ENCODE data around the gene TACR2. TPM values are rescaled to one million over a fixed set of nuclear protein-coding genes. Genes with fewer than 3 reads are reported as not detected.

Gene TACR2
- polyA plus RNA-seq, 3 donors, result 0.19 to 0.23 (median 0.20) TPM

DNA sequence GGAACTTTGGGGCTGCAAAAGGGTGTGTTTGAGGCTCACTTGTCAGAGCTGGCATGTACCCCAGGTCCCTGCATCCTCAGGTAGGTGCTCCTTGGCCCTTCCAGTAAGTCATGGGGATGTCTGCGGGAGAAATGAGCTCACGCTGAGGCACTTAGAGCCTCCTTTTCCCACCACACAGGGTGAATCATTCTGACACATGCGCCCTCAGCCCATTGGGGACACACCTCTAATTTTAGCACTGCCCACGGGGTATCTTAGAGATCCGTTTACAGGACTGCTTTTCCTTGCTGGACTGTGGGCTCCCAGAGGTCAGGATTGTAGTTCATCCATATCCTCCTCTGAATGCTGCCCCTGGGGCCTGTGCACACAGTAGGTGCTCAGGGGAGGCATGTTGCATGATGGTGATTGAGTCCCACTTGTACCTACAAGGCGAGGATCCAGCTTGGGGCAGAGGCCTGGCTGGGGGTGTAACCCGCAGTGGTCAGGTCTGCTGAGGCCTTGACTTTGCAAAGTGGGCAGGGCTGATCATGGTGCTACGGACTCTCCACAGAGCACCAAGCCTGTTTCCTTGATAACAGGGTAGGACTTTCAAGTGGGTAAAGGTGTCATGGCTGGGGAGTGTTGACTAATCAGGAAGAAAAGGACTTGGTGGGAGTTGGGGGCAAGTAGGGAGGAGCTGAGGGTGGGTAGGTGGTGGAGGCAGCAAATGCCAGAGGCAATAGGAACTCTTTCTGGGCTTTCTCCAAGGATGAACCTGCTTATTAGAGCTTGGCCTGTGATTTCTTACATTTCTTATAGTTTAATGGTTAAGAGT is 40.4 kb upstream of the TACR2 start:
- TF ChIP-seq, protein P1, sequence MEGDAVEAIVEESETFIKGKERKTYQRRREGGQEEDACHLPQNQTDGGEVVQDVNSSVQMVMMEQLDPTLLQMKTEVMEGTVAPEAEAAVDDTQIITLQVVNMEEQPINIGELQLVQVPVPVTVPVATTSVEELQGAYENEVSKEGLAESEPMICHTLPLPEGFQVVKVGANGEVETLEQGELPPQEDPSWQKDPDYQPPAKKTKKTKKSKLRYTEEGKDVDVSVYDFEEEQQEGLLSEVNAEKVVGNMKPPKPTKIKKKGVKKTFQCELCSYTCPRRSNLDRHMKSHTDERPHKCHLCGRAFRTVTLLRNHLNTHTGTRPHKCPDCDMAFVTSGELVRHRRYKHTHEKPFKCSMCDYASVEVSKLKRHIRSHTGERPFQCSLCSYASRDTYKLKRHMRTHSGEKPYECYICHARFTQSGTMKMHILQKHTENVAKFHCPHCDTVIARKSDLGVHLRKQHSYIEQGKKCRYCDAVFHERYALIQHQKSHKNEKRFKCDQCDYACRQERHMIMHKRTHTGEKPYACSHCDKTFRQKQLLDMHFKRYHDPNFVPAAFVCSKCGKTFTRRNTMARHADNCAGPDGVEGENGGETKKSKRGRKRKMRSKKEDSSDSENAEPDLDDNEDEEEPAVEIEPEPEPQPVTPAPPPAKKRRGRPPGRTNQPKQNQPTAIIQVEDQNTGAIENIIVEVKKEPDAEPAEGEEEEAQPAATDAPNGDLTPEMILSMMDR (IDR thresholded peaks at IDR 0.05), result no peak
- H3K36me3 Mint-ChIP-seq, result peaks cover 0 to 2% of the 10 kb centered on the region in 2 donors
- peaks cover 7% of the 10 kb centered on the region for H3K4me1 Mint-ChIP-seq
- intact Hi-C loops (cut with micrococcal nuclease), result no loop called here
- no peaks in the 10 kb centered on the region for H4K20me1 ChIP-seq (ENCODE audit: insufficient read depth, low read length)
- no peaks in the 10 kb centered on the region for H3K9me3 ChIP-seq (replicated peaks in 1 of 2; ENCODE audit: control insufficient read depth in 1 of 2, insufficient read depth in 1 of 2, low read length in 2 of 2)
- H3K4me1 ChIP-seq (ENCODE audit: control insufficient read depth in 1 of 2, insufficient read depth in 2 of 2, low read length in 2 of 2), result peaks cover under 1% of the 10 kb centered on the region in 2 donors
- H2AFZ ChIP-seq (ENCODE audit: insufficient read depth, low read depth, low read length, poor library complexity, severe bottlenecking), result no peak overlapping the region
- H3K4me3 ChIP-seq (replicated peaks in 1 of 3; ENCODE audit: low read depth in 2 of 3, low read length in 3 of 3), result no peak overlapping the region
- no peak overlapping the region for H3K4me3 Mint-ChIP-seq
- peaks cover 0 to 2% (median 0%) of the 10 kb centered on the region in 7 donors for H3K9me3 Mint-ChIP-seq
- peaks cover 9 to 14% (median 10%) of the 10 kb centered on the region in 3 donors for H3K27me3 Mint-ChIP-seq (ENCODE audit: low read depth in 3 of 3)
- WGBS (ENCODE audit: insufficient coverage), result 97% methylated on average over 6 of the region's 8 CpGs
- no peak overlapping the region for H3K9ac ChIP-seq (ENCODE audit: insufficient read depth, low read length, poor library complexity, severe bottlenecking)
- no peak for DNase-seq
- H3K27ac Mint-ChIP-seq, result no peak overlapping the region
- H3K27me3 ChIP-seq (ENCODE audit: control insufficient read depth in 2 of 2, insufficient read depth in 2 of 2, low read length in 2 of 2), result peaks cover 8 to 13% of the 10 kb centered on the region in 2 donors
- H3K79me2 ChIP-seq (ENCODE audit: insufficient read depth, low read length), result no peaks in the 10 kb centered on the region
- H3K4me2 ChIP-seq (replicated peaks; ENCODE audit: extremely low read depth, low read length, poor library complexity, severe bottlenecking), result no peak overlapping the region
- no peaks in the 10 kb centered on the region for H3K36me3 ChIP-seq (replicated peaks in 1 of 2; ENCODE audit: control insufficient read depth in 1 of 2, insufficient read depth in 2 of 2, low read length in 2 of 2)
- H3K27ac ChIP-seq (ENCODE audit: low read depth in 1 of 2, low read length in 2 of 2), result no peak overlapping the region

DNA sequence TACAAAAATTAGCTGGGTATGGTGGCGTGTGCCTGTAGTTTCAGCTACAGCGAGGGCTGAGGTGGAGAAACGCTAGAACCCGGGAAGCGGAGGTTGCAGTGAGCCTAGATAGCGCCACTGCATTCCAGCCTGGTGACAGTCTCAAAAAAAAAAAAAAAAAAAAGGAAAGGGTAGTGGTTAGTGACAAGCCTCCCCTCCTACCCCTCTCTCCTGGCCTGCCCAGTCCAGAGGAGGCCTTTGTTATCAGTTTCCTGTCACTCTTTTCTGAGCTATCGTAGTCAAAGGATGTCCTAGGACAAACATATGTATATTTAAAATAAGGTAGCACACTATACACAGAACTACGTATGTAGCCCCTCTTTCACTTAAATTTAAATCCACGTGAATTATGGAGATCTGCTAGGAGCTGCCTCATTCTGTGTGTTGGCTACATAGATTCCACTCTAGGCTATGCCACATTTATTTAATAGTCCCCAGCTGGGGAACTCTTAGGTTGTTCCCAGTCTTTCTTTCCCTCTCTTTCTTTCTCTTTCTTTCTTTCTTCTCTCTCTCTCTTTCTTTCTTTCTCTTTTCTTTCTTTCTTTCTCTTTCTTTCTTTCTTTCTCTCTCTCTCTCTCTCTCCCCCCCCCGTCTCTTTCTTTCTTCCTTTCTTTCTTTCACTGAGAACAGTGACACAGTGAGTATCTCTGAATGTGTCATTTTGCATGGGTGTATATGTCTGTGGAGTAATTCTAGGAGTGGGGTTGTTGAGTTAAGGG is 38.5 kb upstream of the TACR2 start:
- intact Hi-C loops (cut with micrococcal nuclease), result no loop called here
- peaks cover 0 to 4% (median 0%) of the 10 kb centered on the region in 7 donors for H3K9me3 Mint-ChIP-seq
- WGBS (ENCODE audit: insufficient coverage), result 88% methylated on average over 3 of the region's 10 CpGs

More for the DNA sequence above, 38.5 kb upstream of the TACR2 start:
- Mint-ChIP-seq H3K27me3 (ENCODE audit: low read depth in 3 of 3) (peaks cover 20 to 31% (median 24%) of the 10 kb centered on the region in 3 donors), H3K27ac (no peak overlapping the region), H3K36me3 (peaks cover 0 to 2% of the 10 kb centered on the region in 2 donors), H3K4me1 (peaks cover 18% of the 10 kb centered on the region), H3K4me3 (no peak overlapping the region)
- Histone ChIP-seq H3K4me2 (replicated peaks; ENCODE audit: extremely low read depth, low read length, poor library complexity, severe bottlenecking) (no peak overlapping the region), H2AFZ (ENCODE audit: insufficient read depth, low read depth, low read length, poor library complexity, severe bottlenecking) (no peak overlapping the region), H3K9me3 (replicated peaks in 1 of 2; ENCODE audit: control insufficient read depth in 1 of 2, insufficient read depth in 1 of 2, low read length in 2 of 2) (no peaks in the 10 kb centered on the region), H3K4me3 (replicated peaks in 1 of 3; ENCODE audit: low read depth in 2 of 3, low read length in 3 of 3) (no peak overlapping the region), H3K4me1 (ENCODE audit: control insufficient read depth in 1 of 2, insufficient read depth in 2 of 2, low read length in 2 of 2) (peaks cover 11 to 14% of the 10 kb centered on the region in 2 donors), H3K27ac (ENCODE audit: low read depth in 1 of 2, low read length in 2 of 2) (no peak overlapping the region), H4K20me1 (ENCODE audit: insufficient read depth, low read length) (no peaks in the 10 kb centered on the region), H3K27me3 (ENCODE audit: control insufficient read depth in 2 of 2, insufficient read depth in 2 of 2, low read length in 2 of 2) (peaks cover 12 to 25% of the 10 kb centered on the region in 2 donors), H3K36me3 (replicated peaks in 1 of 2; ENCODE audit: control insufficient read depth in 1 of 2, insufficient read depth in 2 of 2, low read length in 2 of 2) (no peaks in the 10 kb centered on the region), H3K9ac (ENCODE audit: insufficient read depth, low read length, poor library complexity, severe bottlenecking) (no peak overlapping the region), H3K79me2 (ENCODE audit: insufficient read depth, low read length) (no peaks in the 10 kb centered on the region)
- no peak for DNase-seq
- TF ChIP-seq, protein P1 (IDR thresholded peaks at IDR 0.05), result no peak
